IMR-90 (cell line): ENCODE measurements around the gene UNC79. TPM values are rescaled to one million over a fixed set of nuclear protein-coding genes. Genes with fewer than 3 reads are reported as not detected.

Experiments
- ATAC-seq: fragments of 200-7000 bp; cut with Tn5 transposase; 2 replicates; pipeline ENCODE4 v1.9.1; 2020; ENCODE audit warnings: low read depth, mild to moderate bottlenecking, moderate library complexity
- BruUV-seq: library from RNA; stranded (reverse); fragments of 400-500 nt; replicated peaks from 2 replicates; lab custom pipeline; 2021; lab: Mats Ljungman, UMichigan
- CTCF ChIA-PET: fragments of 300-600 bp; formaldehyde crosslinking; extraction: SDS; loops from one replicate; lab custom pipeline; 2021; ENCODE audit warnings: antibody characterized with exemption; lab: Yijun Ruan, JAX
- POLR2A ChIA-PET: fragments of 300-600 bp; sonication (Branson Sonifier 250); formaldehyde crosslinking; loops from one replicate; lab custom pipeline; 2022; ENCODE audit warnings: antibody characterized with exemption; ENCODE audit not compliant: unreplicated experiment; lab: Charles Lee
- DNase-seq: peaks from one replicate; pipeline ENCODE4 v3.0.0; 2013
- H2AFZ ChIP-seq: replicated peaks from 2 replicates; pipeline ENCODE3; 2013; ENCODE audit warnings: low read length, mild to moderate bottlenecking; ENCODE audit not compliant: poor library complexity
- H2AK5ac ChIP-seq: 2 replicates; pipeline ENCODE4 v1.6.1; 2013; ENCODE audit warnings: low read depth, low read length, inconsistent platforms
- H2AK9ac ChIP-seq: replicated peaks from 2 replicates; pipeline ENCODE3; 2013; ENCODE audit warnings: mild to moderate bottlenecking, low read depth, low read length, moderate library complexity; ENCODE audit not compliant: poor library complexity
- H2BK120ac ChIP-seq: 2 replicates; pipeline ENCODE4 v1.6.1; 2013; ENCODE audit warnings: low read depth, low read length, inconsistent platforms
- H2BK15ac ChIP-seq: 3 replicates; pipeline ENCODE4 v1.6.1; 2013; ENCODE audit warnings: low read depth, low read length, inconsistent platforms
- H2BK20ac ChIP-seq: 2 replicates; pipeline ENCODE4 v1.6.1; 2013; ENCODE audit warnings: low read depth, mild to moderate bottlenecking, inconsistent platforms, low read length, moderate library complexity
- H2BK5ac ChIP-seq: 2 replicates; pipeline ENCODE4 v1.6.1; 2013; ENCODE audit warnings: mild to moderate bottlenecking, low read depth, low read length, inconsistent platforms; ENCODE audit not compliant: poor library complexity, severe bottlenecking
- H3K14ac ChIP-seq: replicated peaks from 2 replicates; pipeline ENCODE4 v1.6.1; 2013; ENCODE audit warnings: low read depth, low read length, inconsistent platforms
- H3K18ac ChIP-seq: 2 replicates; pipeline ENCODE4 v1.6.1; 2013; ENCODE audit warnings: low read depth, low read length, control low read depth
- H3K23ac ChIP-seq: 2 replicates; pipeline ENCODE4 v1.6.1; 2013; ENCODE audit warnings: low read depth, low read length, inconsistent platforms
- H3K27ac ChIP-seq: 2 replicates; pipeline ENCODE4 v1.5.1; 2013; ENCODE audit warnings: mild to moderate bottlenecking, control low read depth, low read length; ENCODE audit not compliant: insufficient read depth
- H3K27me3 ChIP-seq: 2 replicates; pipeline ENCODE4 v1.6.1; 2013; ENCODE audit warnings: low read length; ENCODE audit not compliant: control insufficient read depth, insufficient read depth
- H3K36me3 ChIP-seq: 2 replicates; pipeline ENCODE4 v1.6.1; 2013; ENCODE audit warnings: low read length, mixed read lengths; ENCODE audit not compliant: control insufficient read depth, insufficient read depth
- H3K4ac ChIP-seq: 2 replicates; pipeline ENCODE4 v1.6.1; 2013; ENCODE audit warnings: low read depth, low read length, inconsistent platforms
- H3K4me1 ChIP-seq: 2 replicates; pipeline ENCODE4 v1.6.1; 2013; ENCODE audit warnings: low read length, mixed read lengths; ENCODE audit not compliant: control insufficient read depth, insufficient read depth
- H3K4me2 ChIP-seq: 2 replicates; pipeline ENCODE4 v1.6.1; 2013; ENCODE audit warnings: low read depth, mild to moderate bottlenecking, control low read depth, low read length, moderate library complexity
- H3K4me3 ChIP-seq: 2 replicates; pipeline ENCODE4 v1.5.1; 2013; ENCODE audit warnings: low read depth, mild to moderate bottlenecking, control low read depth, low read length, moderate library complexity; ENCODE audit not compliant: insufficient read depth
- H3K56ac ChIP-seq: 2 replicates; pipeline ENCODE4 v1.6.1; 2013; ENCODE audit warnings: low read length, inconsistent platforms; ENCODE audit not compliant: insufficient read depth; ENCODE audit errors: extremely low read depth
- H3K79me1 ChIP-seq, 2 experiments: 2 replicates each; pipeline ENCODE4 v1.6.1; 2013; ENCODE audit warnings: low read length in 2 of 2, inconsistent platforms in 1 of 2, low read depth in 1 of 2
- H3K9ac ChIP-seq: 2 replicates; pipeline ENCODE4 v1.6.1; 2013; ENCODE audit warnings: low read depth, low read length, control low read depth
- H3K9me1 ChIP-seq: 2 replicates; pipeline ENCODE4 v1.6.1; 2013; ENCODE audit warnings: low read length, inconsistent platforms; ENCODE audit not compliant: insufficient read depth
- H3K9me3 ChIP-seq: 2 replicates; pipeline ENCODE4 v1.6.1; 2013; ENCODE audit warnings: low read length; ENCODE audit not compliant: control insufficient read depth, insufficient read depth
- H4K20me1 ChIP-seq: 2 replicates; pipeline ENCODE4 v1.6.1; 2013; ENCODE audit warnings: low read length, inconsistent platforms; ENCODE audit not compliant: insufficient read depth
- H4K5ac ChIP-seq: 2 replicates; pipeline ENCODE4 v1.6.1; 2013; ENCODE audit warnings: mild to moderate bottlenecking, low read depth, low read length, control low read depth
- H4K8ac ChIP-seq, 2 experiments: 2 replicates each; pipeline ENCODE4 v1.6.1; 2013; ENCODE audit warnings: low read depth in 2 of 2, low read length in 2 of 2, control low read depth in 1 of 2, inconsistent platforms in 1 of 2
- H4K91ac ChIP-seq: 2 replicates; pipeline ENCODE4 v1.6.1; 2013; ENCODE audit warnings: low read depth, low read length, inconsistent platforms; ENCODE audit not compliant: insufficient read depth
- FOS ChIP-seq: fragments of 150-350 bp; IDR thresholded peaks from 2 replicates; pipeline ENCODE4 v1.6.1; 2016; ENCODE audit warnings: low read depth, low read length
- WGBS, 2 experiments: methylation state at CpG; one replicate each; pipeline versions ENCODE4 v1.1.5 to v1.1.7; 2013; ENCODE audit warnings: missing lambda C conversion rate in 2 of 2; ENCODE audit not compliant: insufficient read length in 1 of 2; ENCODE audit errors: extremely low coverage in 2 of 2; 5-methylcytosine and 5-hydroxymethylcytosine counted together
- dilution Hi-C: fragments of 300-500 bp; cut with HindIII; formaldehyde crosslinking; loops from one replicate; pipeline ENCODE4 v1.14.3; 2018; ENCODE audit warnings: low sequenced_read_pairs; ENCODE audit not compliant: unreplicated experiment
- in situ Hi-C: fragments of 300-500 bp; cut with MboI; formaldehyde crosslinking; loops from 3 replicates; pipeline ENCODE4 v1.14.3; 2019; ENCODE audit warnings: low sequenced_read_pairs, inconsistent platforms, mixed read lengths
- intact Hi-C: fragments of 100-400 bp; cut with micrococcal nuclease; formaldehyde crosslinking; loops from 2 replicates; pipeline ENCODE4 v1.10.0; 2022
- polyA plus RNA-seq, 3 experiments: library from polyadenylated mRNA; depleted of rRNA; stranded (reverse); fragments of >200 nt; gene quantifications; 2 replicates each; pipeline ENCODE4 v1.2.3, GENCODE V29; 2012; ENCODE audit warnings: low replicate concordance in 1 of 3
- total RNA-seq: library from RNA; depleted of rRNA; stranded (reverse); fragments of >200 nt; gene quantifications from 2 replicates; pipeline ENCODE4 v1.2.3, GENCODE V29; 2012

UNC79 gene
- total and polyA plus RNA-seq, 2 of the 4 experiments (the other 2 are of a cell fraction) = under 0.01 TPM

GRCh38 chr14:93520053-93520607, 89.4 kb downstream of the UNC79 start:
- Histone ChIP-seq H3K4ac (no peak overlapping the region), H3K14ac (no peak overlapping the region), H2BK20ac (no peak overlapping the region), H4K20me1 (no peaks in the 10 kb centered on the region), H3K27ac (no peak overlapping the region), H3K79me1 (no peaks in the 10 kb centered on the region), H3K4me3 (no peak overlapping the region), H2AK9ac (no peak overlapping the region), H3K56ac (no peak overlapping the region), H2BK5ac (no peak overlapping the region), H2BK15ac (no peak overlapping the region), H3K18ac (no peak overlapping the region), H3K27me3 (no peaks in the 10 kb centered on the region), H3K23ac (no peak overlapping the region), H4K8ac (no peak overlapping the region), H3K9ac (no peak overlapping the region), H3K9me1 (no peaks in the 10 kb centered on the region), H2AK5ac (no peak overlapping the region), H3K4me2 (no peak overlapping the region), H3K9me3 (no peaks in the 10 kb centered on the region; the same call in 1 of the 2 replicates), H2AFZ (no peak overlapping the region), H4K91ac (no peak overlapping the region), H4K5ac (no peak overlapping the region), H2BK120ac (no peak overlapping the region), H3K36me3 (no peaks in the 10 kb centered on the region), H3K4me1 (no peaks in the 10 kb centered on the region)
- ChIA-PET CTCF (no interaction called here), POLR2A (no interaction called here)
- intact Hi-C loops = no loop called here
- no TSS peak for BruUV-seq
- dilution Hi-C loops = no loop called here
- DNase-seq = no peak
- in situ Hi-C loops = no loop called here
- no CpG with 5 or more reads among the region's 3 CpGs for WGBS, 2 experiments
- no peak for TF ChIP-seq FOS
- no peak for ATAC-seq
